Natural killer cell (primary cell): Measurements from ENCODE around the gene TRIM43B. TPM values are rescaled to one million over a fixed set of nuclear protein-coding genes. Genes with fewer than 3 reads are reported as not detected.
"Not testable (repeated sequence)": the region's sequence is repeated elsewhere in the genome, so short reads cannot be mapped to it uniquely, and the experiment has no call there.

Source experiments
- ATAC-seq, 3 donors: fragments of 150-1000 bp in 2 of 3; fragments of 200-7000 bp in 1 of 3; cut with Tn5 transposase; 1 replicate in 1 of 3; 2 replicates in 2 of 3; pipeline ENCODE4 v1.10.0; 2021; ENCODE audit warnings: mild to moderate bottlenecking in 2 of 3, moderate library complexity in 2 of 3
- DNase-seq, 2 donors: peaks; one replicate each; pipeline versions ENCODE4 v3.0.0 to v3.0.0-alpha.2; 2013 to 2021; ENCODE audit warnings: mixed read lengths in 1 of 2
- H3K27ac ChIP-seq: one replicate; pipeline ENCODE4 v1.5.1; 2013; ENCODE audit warnings: mild to moderate bottlenecking, low read length
- H3K27me3 ChIP-seq: one replicate; pipeline ENCODE4 v1.6.1; 2013; ENCODE audit warnings: low read length; ENCODE audit not compliant: control insufficient read depth, insufficient read depth
- H3K36me3 ChIP-seq: one replicate; pipeline ENCODE4 v1.6.1; 2013; ENCODE audit warnings: low read length; ENCODE audit not compliant: control insufficient read depth, insufficient read depth
- H3K4me1 ChIP-seq: one replicate; pipeline ENCODE4 v1.6.1; 2013; ENCODE audit warnings: low read length; ENCODE audit not compliant: control insufficient read depth, insufficient read depth
- H3K4me3 ChIP-seq: one replicate; pipeline ENCODE4 v1.5.1; 2013; ENCODE audit warnings: low read length
- H3K9me3 ChIP-seq: one replicate; pipeline ENCODE4 v1.6.1; 2013; ENCODE audit warnings: low read length; ENCODE audit not compliant: control insufficient read depth, insufficient read depth
- H3K27ac Mint-ChIP-seq, 2 donors: one replicate each; pipeline ENCODE4 v1.8.0; 2022; ENCODE audit warnings: mild to moderate bottlenecking in 2 of 2, mixed read lengths in 2 of 2, moderate library complexity in 1 of 2
- H3K27me3 Mint-ChIP-seq, 2 donors: one replicate each; pipeline ENCODE4 v1.8.0; 2022; ENCODE audit warnings: low read depth in 2 of 2, mixed read lengths in 2 of 2
- H3K36me3 Mint-ChIP-seq: one replicate; pipeline ENCODE4 v1.8.0; 2022; ENCODE audit warnings: mixed read lengths
- H3K4me1 Mint-ChIP-seq, 2 donors: one replicate each; pipeline ENCODE4 v1.8.0; 2022; ENCODE audit warnings: mixed read lengths in 2 of 2
- H3K4me3 Mint-ChIP-seq: one replicate; pipeline ENCODE4 v1.8.0; 2022; ENCODE audit warnings: mild to moderate bottlenecking, moderate library complexity, mixed read lengths
- H3K9me3 Mint-ChIP-seq, 2 donors: one replicate each; pipeline ENCODE4 v1.8.0; 2022; ENCODE audit warnings: mixed read lengths in 2 of 2
- CTCF ChIP-seq: fragments of 200-600 bp; IDR thresholded peaks from one replicate; pipeline ENCODE4 v1.8.0; 2022; ENCODE audit warnings: antibody characterized with exemption
- WGBS: methylation state at CpG from one replicate; pipeline ENCODE4 v1.1.7; 2013; ENCODE audit warnings: missing lambda C conversion rate; ENCODE audit not compliant: insufficient coverage; 5-methylcytosine and 5-hydroxymethylcytosine counted together
- intact Hi-C: fragments of 100-400 bp; cut with micrococcal nuclease; formaldehyde crosslinking; loops from one replicate; pipeline ENCODE4 v1.14.2; 2022
- total RNA-seq, 4 donors: library from RNA; stranded (reverse); fragments of 120-200 nt in 1 of 4; gene quantifications; one replicate each; pipeline versions ENCODE4 v1.2.3 to v1.2.4, GENCODE V29; 2013 to 2022

TRIM43B gene
- total RNA-seq, 3 donors from 2014 or later (not counting 1 experiment from before 2014, with no cell fraction given) = not detected

GRCh38 chr2:95509408-95509807 is 24.9 kb upstream of the TRIM43B start:
- H3K9me3 Mint-ChIP-seq = no peaks in the 10 kb centered on the region
- peaks cover 6 to 8% of the 10 kb centered on the region in 2 donors for H3K27me3 Mint-ChIP-seq

GRCh38 chr2:95505222-95505621 is 20.7 kb upstream of the TRIM43B start:
- DNase-seq (no peak), ATAC-seq (no peak)
- H3K36me3 Mint-ChIP-seq = no peaks in the 10 kb centered on the region
- no peak overlapping the region for H3K4me3 Mint-ChIP-seq
- intact Hi-C loops = no loop called here
- TF ChIP-seq CTCF = no peak
- no peaks in the 10 kb centered on the region for H3K9me3 Mint-ChIP-seq
- no peaks in the 10 kb centered on the region for H3K27me3 ChIP-seq
- no peaks in the 10 kb centered on the region for H3K4me1 Mint-ChIP-seq
- no peaks in the 10 kb centered on the region for H3K36me3 ChIP-seq
- H3K27ac Mint-ChIP-seq = no peak overlapping the region
- no peaks in the 10 kb centered on the region for H3K9me3 ChIP-seq
- H3K4me1 ChIP-seq = no peaks in the 10 kb centered on the region
- 90% methylated on average over 3 of the region's 4 CpGs for WGBS
- peaks cover 12 to 17% of the 10 kb centered on the region in 2 donors for H3K27me3 Mint-ChIP-seq
- H3K27ac ChIP-seq = no peak overlapping the region
- H3K4me3 ChIP-seq = no peak overlapping the region

More at GRCh38 chr2:95509408-95509807, 24.9 kb upstream of the TRIM43B start:
- no peaks in the 10 kb centered on the region for H3K9me3 ChIP-seq
- intact Hi-C loops = no loop called here
- H3K4me3 Mint-ChIP-seq = no peak overlapping the region
- ATAC-seq (no peak), DNase-seq (no peak)
- TF ChIP-seq CTCF = no peak
- H3K27me3 ChIP-seq = no peaks in the 10 kb centered on the region
- H3K4me1 ChIP-seq = no peaks in the 10 kb centered on the region
- H3K36me3 Mint-ChIP-seq = no peaks in the 10 kb centered on the region
- no peak overlapping the region for H3K4me3 ChIP-seq
- H3K27ac ChIP-seq = no peak overlapping the region
- no peaks in the 10 kb centered on the region for H3K36me3 ChIP-seq
- WGBS = 100% methylated on average over 1 of the region's 2 CpGs
- H3K27ac Mint-ChIP-seq = no peak overlapping the region
- H3K4me1 Mint-ChIP-seq = no peaks in the 10 kb centered on the region

GRCh38 chr2:95500854-95501253 is 16.3 kb upstream of the TRIM43B start:
- no peaks in the 10 kb centered on the region for H3K4me1 Mint-ChIP-seq
- no peak overlapping the region for H3K27ac Mint-ChIP-seq
- no peak overlapping the region for H3K27ac ChIP-seq
- H3K4me3 Mint-ChIP-seq = no peak overlapping the region
- intact Hi-C loops = no loop called here
- no peaks in the 10 kb centered on the region for H3K36me3 Mint-ChIP-seq
- no peak for TF ChIP-seq CTCF
- no peak for DNase-seq
- H3K4me3 ChIP-seq = no peak overlapping the region
- H3K4me1 ChIP-seq = no peaks in the 10 kb centered on the region
- no peaks in the 10 kb centered on the region for H3K9me3 Mint-ChIP-seq
- peaks cover 2% of the 10 kb centered on the region for H3K27me3 ChIP-seq
- no peaks in the 10 kb centered on the region for H3K9me3 ChIP-seq
- no peaks in the 10 kb centered on the region for H3K36me3 ChIP-seq
- H3K27me3 Mint-ChIP-seq = peaks cover 12 to 23% of the 10 kb centered on the region in 2 donors
- ATAC-seq = no peak

- H3K36me3 ChIP-seq, H3K9me3 Mint-ChIP-seq, ATAC-seq, H3K27me3 Mint-ChIP-seq, H3K27ac Mint-ChIP-seq, H3K27ac ChIP-seq, H3K4me3 Mint-ChIP-seq, DNase-seq, H3K4me1 ChIP-seq, intact Hi-C loops, H3K27me3 ChIP-seq, H3K4me3 ChIP-seq, H3K9me3 ChIP-seq, H3K36me3 Mint-ChIP-seq, H3K4me1 Mint-ChIP-seq: not testable (repeated sequence)
- 86% methylated on average over 1 of the region's 1 CpG for WGBS
Observed at GRCh38 chr2:95492076-95492475, 7.5 kb upstream of the TRIM43B start.

- WGBS = no CpG with 5 or more reads among the region's 3 CpGs
- H3K27me3 Mint-ChIP-seq, H3K36me3 Mint-ChIP-seq, H3K4me3 ChIP-seq, H3K4me3 Mint-ChIP-seq, H3K36me3 ChIP-seq, intact Hi-C loops, H3K27ac Mint-ChIP-seq, H3K9me3 Mint-ChIP-seq, ATAC-seq, H3K27me3 ChIP-seq, H3K4me1 Mint-ChIP-seq, H3K9me3 ChIP-seq, DNase-seq, H3K27ac ChIP-seq, H3K4me1 ChIP-seq: not testable (repeated sequence)
Observed at GRCh38 chr2:95475025-95475424, 9.5 kb downstream of the TRIM43B start.

- H3K27ac ChIP-seq, H3K27me3 ChIP-seq, H3K4me3 Mint-ChIP-seq, H3K27me3 Mint-ChIP-seq, H3K36me3 ChIP-seq, H3K36me3 Mint-ChIP-seq, intact Hi-C loops, H3K9me3 ChIP-seq, H3K9me3 Mint-ChIP-seq, ATAC-seq, H3K4me1 ChIP-seq, H3K4me1 Mint-ChIP-seq, H3K27ac Mint-ChIP-seq, DNase-seq, H3K4me3 ChIP-seq: not testable (repeated sequence)
- WGBS = no CpG with 5 or more reads among the region's 3 CpGs
Observed at GRCh38 chr2:95467984-95468383, 16.6 kb downstream of the TRIM43B start.
